OCI-LY3 (cell line): ENCODE results near the gene PLLP.

Source experiments
- H2AFZ ChIP-seq: fragments of 200-600, 300-600 bp; shearing (Covaris generic); 2 replicates; pipeline ENCODE4 v1.6.0; 2014; ENCODE audit warnings: antibody characterized with exemption, low read depth, low read length
- H3K27ac ChIP-seq: fragments of 200-600, 300-600 bp; sonication (generic); 2 replicates; pipeline ENCODE4 v1.5.1; 2014; ENCODE audit warnings: mild to moderate bottlenecking, low read length, moderate library complexity, mixed read lengths
- H3K27me3 ChIP-seq: fragments of 200-600, 300-600 bp; sonication (generic); 2 replicates; pipeline ENCODE4 v1.6.1; 2014; ENCODE audit warnings: low read depth, low read length, mixed read lengths
- H3K36me3 ChIP-seq: fragments of 200-600, 300-600 bp; sonication (generic); replicated peaks from 2 replicates; pipeline ENCODE3; 2014; ENCODE audit warnings: low read depth, low read length, mixed read lengths
- H3K4me1 ChIP-seq: fragments of 300-600, 200-600 bp; sonication (generic); 2 replicates; pipeline ENCODE4 v1.6.1; 2014; ENCODE audit warnings: low read length, mixed read lengths
- H3K4me2 ChIP-seq: fragments of 200-600, 300-600 bp; sonication (generic); 2 replicates; pipeline ENCODE4 v1.6.1; 2014; ENCODE audit warnings: low read length, mixed read lengths
- H3K4me3 ChIP-seq: fragments of 300-600, 200-600 bp; sonication (generic); 2 replicates; pipeline ENCODE4 v1.5.1; 2014; ENCODE audit warnings: antibody characterized with exemption, mild to moderate bottlenecking, low read length, moderate library complexity
- H3K79me2 ChIP-seq: fragments of 300-600, 200-600 bp; shearing (Covaris generic); 2 replicates; pipeline ENCODE4 v1.6.1; 2014; ENCODE audit warnings: mild to moderate bottlenecking, low read length, mixed read lengths
- H3K9ac ChIP-seq: fragments of 300-600, 200-600 bp; shearing (Covaris generic); 2 replicates; pipeline ENCODE4 v1.6.0; 2014; ENCODE audit warnings: mild to moderate bottlenecking, low read length, moderate library complexity
- H3K9me3 ChIP-seq: fragments of 200-600, 300-600 bp; shearing (Covaris generic); 2 replicates; pipeline ENCODE4 v1.6.1; 2014; ENCODE audit warnings: low read length, mixed read lengths; ENCODE audit not compliant: insufficient read depth
- H4K20me1 ChIP-seq: fragments of 200-600, 300-600 bp; sonication (generic); 2 replicates; pipeline ENCODE4 v1.6.1; 2016; ENCODE audit warnings: low read length, mixed read lengths; ENCODE audit not compliant: insufficient read depth
- CTCF ChIP-seq: fragments of 200-600, 300-600 bp; sonication (generic); IDR thresholded peaks from 2 replicates; pipeline ENCODE4 v1.5.1; 2014; ENCODE audit warnings: antibody characterized with exemption, low read length, low read depth
- EZH2phosphoT487 ChIP-seq: fragments of 200-600 bp; shearing (Covaris generic); IDR thresholded peaks from 2 replicates; pipeline ENCODE4 v1.6.1; 2018; ENCODE audit warnings: antibody characterized with exemption, mixed run types, low read depth

Gene PLLP

GRCh38 chr16:57284209-57284951, at the start of gene PLLP:
Gene PLLP, minus strand, starts transcription at chr16:57284672. Its CDS starts 132 bp downstream, at chr16:57284540.
- no peak within 1 kb of the TSS for H3K9ac ChIP-seq

DNA sequence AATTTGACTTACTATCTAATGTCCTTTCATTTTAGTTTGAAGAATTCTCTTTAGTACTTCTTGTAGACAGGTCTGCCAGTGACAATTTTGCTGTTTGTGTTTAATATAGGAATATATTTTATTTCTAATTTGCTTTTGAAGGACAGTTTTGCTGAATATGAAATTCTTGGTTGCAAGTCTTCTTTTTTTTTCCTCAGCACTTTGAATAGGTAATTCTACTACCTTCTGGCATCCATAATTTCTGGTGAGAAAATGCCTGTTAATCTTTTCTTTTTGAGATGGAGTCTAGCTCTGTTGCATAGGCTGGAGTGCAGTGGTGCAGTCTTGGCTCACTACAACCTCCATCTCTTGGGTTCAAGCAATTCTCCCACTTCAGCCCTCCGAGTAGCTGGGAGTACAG, 48.9 kb upstream of the PLLP start:
- peaks cover 9% of the 10 kb centered on the region for H3K4me1 ChIP-seq
- H3K27me3 ChIP-seq, result no peaks in the 10 kb centered on the region
- no peak overlapping the region for H2AFZ ChIP-seq
- H4K20me1 ChIP-seq, result no peaks in the 10 kb centered on the region
- no peaks in the 10 kb centered on the region for H3K36me3 ChIP-seq
- no peaks in the 10 kb centered on the region for H3K79me2 ChIP-seq
- TF ChIP-seq EZH2phosphoT487, result no peak
- TF ChIP-seq CTCF, result no peak
- H3K4me2 ChIP-seq, result no peak overlapping the region
- H3K27ac ChIP-seq, result no peak overlapping the region
- no peak overlapping the region for H3K9ac ChIP-seq
- H3K4me3 ChIP-seq, result no peak overlapping the region
- H3K9me3 ChIP-seq, result no peaks in the 10 kb centered on the region; the same call in 1 of the 2 replicates

More at GRCh38 chr16:57284209-57284951, at the start of gene PLLP:
- Histone ChIP-seq H3K79me2 (no peaks in the 10 kb centered on the region), H3K4me3 (no peak within 1 kb of the TSS), H3K4me2 (no peak within 1 kb of the TSS), H3K27me3 (peaks cover 8% of the 10 kb centered on the region), H3K36me3 (no peaks in the 10 kb centered on the region), H3K9me3 (no peaks in the 10 kb centered on the region), H2AFZ (no peak within 1 kb of the TSS), H4K20me1 (no peaks in the 10 kb centered on the region), H3K4me1 (no peaks in the 10 kb centered on the region; the same call in 1 of the 2 replicates), H3K27ac (no peak within 1 kb of the TSS)
- TF ChIP-seq EZH2phosphoT487, result no peak
- no peak for TF ChIP-seq CTCF

DNA sequence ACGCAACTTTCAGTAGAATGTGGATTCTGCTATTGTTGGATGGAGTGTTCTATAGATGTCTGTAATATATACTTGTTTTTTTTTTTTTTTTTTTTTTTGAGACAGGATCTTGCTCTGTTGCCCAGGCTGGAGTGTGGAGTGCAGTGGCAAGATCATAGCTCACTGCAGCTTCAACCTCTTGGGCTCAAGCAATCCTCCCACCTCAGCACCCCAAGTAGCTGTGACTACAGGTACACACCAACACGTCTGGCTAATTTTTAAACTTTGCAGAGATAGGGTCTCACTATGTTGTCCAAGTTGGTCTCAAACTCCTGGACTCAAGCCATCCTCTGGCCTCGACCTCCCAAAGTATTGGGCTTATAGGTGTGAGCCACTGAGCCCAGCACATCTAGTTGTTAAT, 46.9 kb upstream of the PLLP start:
- Histone ChIP-seq H2AFZ (no peak overlapping the region), H3K4me3 (no peak overlapping the region)
- TF ChIP-seq EZH2phosphoT487 (no peak), CTCF (no peak)

DNA sequence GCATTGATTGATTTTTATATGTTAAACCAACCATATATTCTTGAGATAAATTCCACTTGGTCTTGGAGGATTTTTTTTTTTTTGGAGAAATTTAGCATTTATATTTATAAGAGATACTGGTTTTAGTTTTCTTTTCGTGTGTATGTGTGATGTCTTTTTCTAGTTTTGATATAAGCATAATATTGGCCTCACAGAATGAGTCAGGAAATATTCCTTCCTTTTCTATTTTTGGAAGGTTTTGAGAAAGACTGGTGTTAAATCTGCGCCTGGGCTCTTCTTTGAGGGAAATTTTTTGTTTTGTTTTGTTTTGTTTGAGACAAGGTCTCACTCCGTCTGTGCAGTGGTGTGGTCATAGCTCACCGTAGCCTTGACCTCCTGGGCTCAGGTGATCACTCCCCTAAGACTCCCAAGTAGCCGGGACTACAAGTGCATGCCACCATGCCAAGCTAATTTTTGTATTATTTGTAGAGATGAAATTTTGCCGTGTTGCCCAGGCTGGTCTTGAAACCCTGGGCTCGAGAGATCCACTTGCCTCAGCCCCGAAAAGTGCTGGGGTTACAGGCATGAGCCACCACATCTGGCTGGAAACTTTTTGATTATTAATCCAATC, 45.4 kb upstream of the PLLP start:
- peak overlapping the region; percentile 52 for H3K4me2 ChIP-seq
- H3K9ac ChIP-seq, result no peak overlapping the region
- H4K20me1 ChIP-seq, result no peaks in the 10 kb centered on the region
- H3K79me2 ChIP-seq, result no peaks in the 10 kb centered on the region
- H3K4me1 ChIP-seq, result peaks cover 14% of the 10 kb centered on the region
- H3K36me3 ChIP-seq, result no peaks in the 10 kb centered on the region
- H2AFZ ChIP-seq, result 0 out of 2 replicates have a peak overlapping the region, but pooled peaks have one; percentile 31
- no peak for TF ChIP-seq CTCF
- TF ChIP-seq EZH2phosphoT487, result no peak
- no peaks in the 10 kb centered on the region for H3K27me3 ChIP-seq
- H3K4me3 ChIP-seq, result no peak overlapping the region
- H3K27ac ChIP-seq, result no peak overlapping the region
- H3K9me3 ChIP-seq, result no peaks in the 10 kb centered on the region; the same call in 1 of the 2 replicates

More for the DNA sequence above, 46.9 kb upstream of the PLLP start:
- peaks cover 9% of the 10 kb centered on the region for H3K4me1 ChIP-seq
- no peaks in the 10 kb centered on the region for H3K36me3 ChIP-seq
- H3K27me3 ChIP-seq, result no peaks in the 10 kb centered on the region
- H3K9ac ChIP-seq, result no peak overlapping the region
- H3K27ac ChIP-seq, result no peak overlapping the region
- no peaks in the 10 kb centered on the region; the same call in 1 of the 2 replicates for H3K9me3 ChIP-seq
- no peaks in the 10 kb centered on the region for H3K79me2 ChIP-seq
- no peak overlapping the region for H3K4me2 ChIP-seq
- H4K20me1 ChIP-seq, result no peaks in the 10 kb centered on the region
